HCT116 (cell line): ENCODE results near the gene TOP2B. TPM values are rescaled to one million over a fixed set of nuclear protein-coding genes. Genes with fewer than 3 reads are reported as not detected.
A peak's percentile ranks its signal among the peaks of the same experiment; 100 is the strongest.

Experiments used
- ATAC-seq: fragments of 200-7000 bp; cut with Tn5 transposase; 2 replicates; pipeline ENCODE4 v1.9.1; 2020; ENCODE audit warnings: mild to moderate bottlenecking, moderate library complexity
- BruUV-seq: library from RNA; stranded (reverse); fragments of 400-500 nt; replicated peaks from 2 replicates; lab custom pipeline; 2021; lab: Mats Ljungman, UMichigan
- CTCF ChIA-PET: fragments of 300-600 bp; sonication (Branson Sonifier 250); formaldehyde crosslinking; loops from one replicate; lab custom pipeline; 2021; ENCODE audit warnings: antibody characterized with exemption; lab: Charles Lee
- POLR2A ChIA-PET: fragments of 300-600, 350-600 bp; sonication (Branson Sonifier 250); formaldehyde crosslinking; loops from one replicate; lab custom pipeline; 2021; ENCODE audit warnings: antibody characterized with exemption; lab: Charles Lee
- RAD21 ChIA-PET, 2 experiments: fragments of 300-600 bp; sonication (Branson Sonifier 250); formaldehyde crosslinking; loops; one replicate each; lab custom pipeline; 2023; ENCODE audit warnings: low total read pairs in 2 of 2; ENCODE audit not compliant: uncharacterized antibody in 2 of 2, unreplicated experiment in 2 of 2, low non-redundant PET in 1 of 2; lab: Charles Lee
- DNase-seq: peaks from one replicate; pipeline ENCODE4 v3.0.0-alpha.2; 2010; ENCODE audit warnings: low read depth, low spot score
- H2AFZ ChIP-seq: fragments of 200-600 bp; shearing (Covaris generic), sonication (generic); 2 replicates; pipeline ENCODE4 v1.6.1; 2017; ENCODE audit warnings: low read depth, mixed run types, mixed read lengths, antibody characterized with exemption, low read length; ENCODE audit not compliant: poor library complexity, severe bottlenecking
- H3K27ac ChIP-seq: 2 replicates; pipeline ENCODE4 v1.5.1; 2012; ENCODE audit warnings: low read depth, low read length
- H3K27me3 ChIP-seq: fragments of 200-600 bp; sonication (generic); 2 replicates; pipeline ENCODE4 v1.6.1; 2016; ENCODE audit warnings: mixed run types, low read length, mixed read lengths; ENCODE audit not compliant: insufficient read depth
- H3K36me3 ChIP-seq, 2 experiments: fragments of 200-500 bp in 1 of 2; fragments of 200-600 bp in 1 of 2; sonication (Bioruptor generic) in 1 of 2; sonication (generic) in 1 of 2; 2 replicates each; pipeline versions ENCODE4 v1.5.1 to v1.6.1; 2014 to 2016; ENCODE audit warnings: low read length in 2 of 2, inconsistent platforms in 1 of 2, mixed read lengths in 1 of 2, mixed run types in 1 of 2; ENCODE audit not compliant: insufficient read depth in 2 of 2, control insufficient read depth in 1 of 2
- H3K4me1 ChIP-seq, 2 experiments: fragments of 200-600 bp in 1 of 2; sonication (generic) in 1 of 2; 2 replicates each; pipeline versions ENCODE4 v1.5.1 to v1.6.1; 2012 to 2017; ENCODE audit warnings: low read length in 2 of 2, inconsistent platforms in 1 of 2, mild to moderate bottlenecking in 1 of 2, mixed read lengths in 1 of 2, mixed run types in 1 of 2, moderate library complexity in 1 of 2; ENCODE audit not compliant: insufficient read depth in 2 of 2, control insufficient read depth in 1 of 2
- H3K4me2 ChIP-seq: fragments of 200-600 bp; sonication (generic); 2 replicates; pipeline ENCODE4 v1.6.1; 2017; ENCODE audit warnings: mixed run types, low read length, mixed read lengths
- H3K4me3 ChIP-seq, 2 experiments: fragments of 200-600 bp in 1 of 2; sonication (generic) in 1 of 2; replicated peaks in 1 of 2; 2 replicates each; pipeline ENCODE4 v1.5.1; 2011 to 2016; ENCODE audit warnings: low read length in 2 of 2, control low read depth in 1 of 2, low read depth in 1 of 2, mild to moderate bottlenecking in 1 of 2, mixed read lengths in 1 of 2, mixed run types in 1 of 2
- H3K79me2 ChIP-seq: fragments of 200-600 bp; sonication (generic); 2 replicates; pipeline ENCODE4 v1.6.1; 2017; ENCODE audit warnings: mild to moderate bottlenecking, mixed run types, low read length, moderate library complexity, mixed read lengths; ENCODE audit not compliant: insufficient read depth
- H3K9ac ChIP-seq: fragments of 200-600 bp; sonication (generic); 2 replicates; pipeline ENCODE4 v1.6.1; 2016; ENCODE audit warnings: low read length, mixed read lengths
- H3K9me2 ChIP-seq: fragments of 200-600 bp; sonication (generic), shearing (Covaris generic); 2 replicates; pipeline ENCODE4 v1.6.1; 2017; ENCODE audit warnings: mixed run types, mild to moderate bottlenecking, moderate library complexity; ENCODE audit not compliant: insufficient read depth
- H3K9me3 ChIP-seq, 2 experiments: fragments of 200-500 bp in 1 of 2; fragments of 200-600 bp in 1 of 2; sonication (Bioruptor generic) in 1 of 2; sonication (generic) in 1 of 2; 2 replicates each; pipeline ENCODE4 v1.6.1; 2014 to 2017; ENCODE audit warnings: low read length in 2 of 2, mixed read lengths in 2 of 2, inconsistent platforms in 1 of 2, low read depth in 1 of 2, mild to moderate bottlenecking in 1 of 2, mixed run types in 1 of 2, moderate library complexity in 1 of 2; ENCODE audit not compliant: control insufficient read depth in 1 of 2, insufficient read depth in 1 of 2
- H4K20me1 ChIP-seq: fragments of 200-600 bp; sonication (generic), shearing (Covaris generic); 2 replicates; pipeline ENCODE4 v1.6.1; 2017; ENCODE audit warnings: mixed run types, mild to moderate bottlenecking, moderate library complexity; ENCODE audit not compliant: insufficient read depth
- CBX3 ChIP-seq: IDR thresholded peaks from 2 replicates; pipeline ENCODE4 v1.6.1; 2012; ENCODE audit warnings: low read depth
- CEBPB ChIP-seq: IDR thresholded peaks from 2 replicates; pipeline ENCODE4 v1.6.1; 2012; ENCODE audit warnings: low read depth
- EZH2phosphoT487 ChIP-seq: fragments of 200-600 bp; IDR thresholded peaks from 2 replicates; pipeline ENCODE4 v1.6.1; 2018; ENCODE audit warnings: antibody characterized with exemption, borderline replicate concordance
- SP1 ChIP-seq: IDR thresholded peaks from 2 replicates; pipeline ENCODE4 v1.6.1; 2012; ENCODE audit warnings: low read depth
- intact Hi-C: fragments of 100-400 bp; cut with micrococcal nuclease; formaldehyde crosslinking; loops from 2 replicates; pipeline ENCODE4 v1.10.0; 2022
- total RNA-seq: library from RNA; stranded (reverse); gene quantifications from one replicate; pipeline ENCODE4 v1.2.1, GENCODE V29; 2021; ENCODE audit not compliant: unreplicated experiment
- TF ChIP-seq, protein P1 (sequence below), 3 experiments: fragments of 200-600 bp in 1 of 3; sonication (generic) in 1 of 3; IDR thresholded peaks in 2 of 3; conservative IDR thresholded peaks in 1 of 3; 2 replicates each; pipeline ENCODE4 v1.5.1; 2012 to 2017; ENCODE audit warnings: low read depth in 2 of 3, low read length in 2 of 3, antibody characterized with exemption in 1 of 3, borderline replicate concordance in 1 of 3, control low read depth in 1 of 3, mild to moderate bottlenecking in 1 of 3, mixed read lengths in 1 of 3, mixed run types in 1 of 3, moderate library complexity in 1 of 3; ENCODE audit not compliant: insufficient read depth in 1 of 3
- TF ChIP-seq, protein P2 (sequence below): IDR thresholded peaks from 2 replicates; pipeline ENCODE4 v1.6.1; 2012

TOP2B gene
- total RNA-seq, 1 experiment from 2014 or later, result 101 TPM

- ChIA-PET CTCF (no interaction called here), POLR2A (no interaction called here), RAD21 (no interaction called here)
- Histone ChIP-seq H3K9me2 (no peaks in the 10 kb centered on the region), H4K20me1 (no peaks in the 10 kb centered on the region), H3K4me2 (no peak overlapping the region), H3K4me3 (no peak overlapping the region), H2AFZ (no peak overlapping the region), H3K36me3 (no peaks in the 10 kb centered on the region), H3K79me2 (no peaks in the 10 kb centered on the region), H3K9me3 (no peaks in the 10 kb centered on the region), H3K9ac (no peak overlapping the region), H3K27ac (no peak overlapping the region), H3K4me1 (no peaks in the 10 kb centered on the region), H3K27me3 (peaks cover 19% of the 10 kb centered on the region)
- no TSS peak for BruUV-seq
- TF ChIP-seq CBX3 (no peak), EZH2phosphoT487 (no peak), CEBPB (no peak)
- TF ChIP-seq, protein P1, sequence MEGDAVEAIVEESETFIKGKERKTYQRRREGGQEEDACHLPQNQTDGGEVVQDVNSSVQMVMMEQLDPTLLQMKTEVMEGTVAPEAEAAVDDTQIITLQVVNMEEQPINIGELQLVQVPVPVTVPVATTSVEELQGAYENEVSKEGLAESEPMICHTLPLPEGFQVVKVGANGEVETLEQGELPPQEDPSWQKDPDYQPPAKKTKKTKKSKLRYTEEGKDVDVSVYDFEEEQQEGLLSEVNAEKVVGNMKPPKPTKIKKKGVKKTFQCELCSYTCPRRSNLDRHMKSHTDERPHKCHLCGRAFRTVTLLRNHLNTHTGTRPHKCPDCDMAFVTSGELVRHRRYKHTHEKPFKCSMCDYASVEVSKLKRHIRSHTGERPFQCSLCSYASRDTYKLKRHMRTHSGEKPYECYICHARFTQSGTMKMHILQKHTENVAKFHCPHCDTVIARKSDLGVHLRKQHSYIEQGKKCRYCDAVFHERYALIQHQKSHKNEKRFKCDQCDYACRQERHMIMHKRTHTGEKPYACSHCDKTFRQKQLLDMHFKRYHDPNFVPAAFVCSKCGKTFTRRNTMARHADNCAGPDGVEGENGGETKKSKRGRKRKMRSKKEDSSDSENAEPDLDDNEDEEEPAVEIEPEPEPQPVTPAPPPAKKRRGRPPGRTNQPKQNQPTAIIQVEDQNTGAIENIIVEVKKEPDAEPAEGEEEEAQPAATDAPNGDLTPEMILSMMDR (IDR thresholded peaks at IDR 0.05 in 2 of 3, conservative IDR thresholded peaks at IDR 0.05 in 1 of 3; ENCODE audit: borderline replicate concordance in 1 of 3, insufficient read depth in 1 of 3, low read depth in 2 of 3, low read length in 2 of 3), result no peak
- TF ChIP-seq, protein P2, sequence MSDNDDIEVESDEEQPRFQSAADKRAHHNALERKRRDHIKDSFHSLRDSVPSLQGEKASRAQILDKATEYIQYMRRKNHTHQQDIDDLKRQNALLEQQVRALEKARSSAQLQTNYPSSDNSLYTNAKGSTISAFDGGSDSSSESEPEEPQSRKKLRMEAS, result no peak
- ATAC-seq (no peak), DNase-seq (no peak)
- intact Hi-C loops, result no loop called here
Observed at GRCh38 chr3:25567388-25567787, 97.3 kb downstream of the TOP2B start.

GRCh38 chr3:25566358-25566920, 98.3 kb downstream of the TOP2B start:
- Histone ChIP-seq H3K4me3 (no peak overlapping the region), H3K27ac (no peak overlapping the region), H3K36me3 (no peaks in the 10 kb centered on the region), H3K9me3 (no peaks in the 10 kb centered on the region), H3K4me1 (no peaks in the 10 kb centered on the region), H3K9me2 (no peaks in the 10 kb centered on the region), H3K4me2 (no peak overlapping the region), H3K27me3 (peaks cover 28% of the 10 kb centered on the region), H3K9ac (no peak overlapping the region), H3K79me2 (no peaks in the 10 kb centered on the region), H4K20me1 (no peaks in the 10 kb centered on the region), H2AFZ (no peak overlapping the region)
- no peak for DNase-seq
- RAD21 ChIA-PET, result no interaction called here
- BruUV-seq, result no TSS peak
- POLR2A ChIA-PET, result no interaction called here
- CTCF ChIA-PET, result no interaction called here
- TF ChIP-seq, protein P1 (IDR thresholded peaks at IDR 0.05 in 2 of 3, conservative IDR thresholded peaks at IDR 0.05 in 1 of 3; ENCODE audit: borderline replicate concordance in 1 of 3, insufficient read depth in 1 of 3, low read depth in 2 of 3, low read length in 2 of 3), result peak in 2 of 3 experiments; percentile 13 to 25; a peak in 1 of 6 replicates
- TF ChIP-seq SP1, result no peak
- ATAC-seq, result peak; percentile 66; the same call in 1 of the 2 replicates
- intact Hi-C loops, result no loop called here
